ENCODE measurements around the gene PPP1R14D.

Gene PPP1R14D

DNA sequence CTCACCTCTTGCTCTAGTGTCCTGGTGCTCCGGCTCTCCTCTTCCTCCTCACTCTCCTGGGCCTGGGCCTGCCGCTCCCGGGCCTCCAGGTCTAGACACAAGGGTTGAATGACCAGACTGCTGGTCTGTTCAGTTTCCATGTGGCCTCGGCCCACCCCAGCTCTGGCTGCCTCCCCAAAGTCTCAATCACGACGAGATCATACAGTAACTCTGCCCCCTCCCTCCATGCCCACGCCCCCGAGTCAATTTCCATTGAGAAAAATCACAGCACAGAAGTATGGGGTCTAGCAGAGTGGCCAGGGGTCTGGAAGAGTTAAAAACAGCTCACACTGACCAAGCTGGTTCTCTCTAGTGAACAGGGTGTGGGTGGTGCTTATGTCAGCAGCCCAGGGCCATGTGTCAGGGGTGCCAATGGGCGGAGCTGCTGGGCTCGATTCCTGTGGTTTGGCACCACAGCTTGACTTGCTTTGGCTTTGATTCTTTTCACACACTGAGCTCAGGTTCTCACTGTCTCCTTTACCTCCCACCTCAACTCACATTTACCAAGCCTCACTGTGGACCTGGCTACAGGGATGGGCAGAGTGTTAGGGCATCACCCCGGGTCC, 51.9 kb downstream of the PPP1R14D start:
- DNase-seq: no peak

DNA sequence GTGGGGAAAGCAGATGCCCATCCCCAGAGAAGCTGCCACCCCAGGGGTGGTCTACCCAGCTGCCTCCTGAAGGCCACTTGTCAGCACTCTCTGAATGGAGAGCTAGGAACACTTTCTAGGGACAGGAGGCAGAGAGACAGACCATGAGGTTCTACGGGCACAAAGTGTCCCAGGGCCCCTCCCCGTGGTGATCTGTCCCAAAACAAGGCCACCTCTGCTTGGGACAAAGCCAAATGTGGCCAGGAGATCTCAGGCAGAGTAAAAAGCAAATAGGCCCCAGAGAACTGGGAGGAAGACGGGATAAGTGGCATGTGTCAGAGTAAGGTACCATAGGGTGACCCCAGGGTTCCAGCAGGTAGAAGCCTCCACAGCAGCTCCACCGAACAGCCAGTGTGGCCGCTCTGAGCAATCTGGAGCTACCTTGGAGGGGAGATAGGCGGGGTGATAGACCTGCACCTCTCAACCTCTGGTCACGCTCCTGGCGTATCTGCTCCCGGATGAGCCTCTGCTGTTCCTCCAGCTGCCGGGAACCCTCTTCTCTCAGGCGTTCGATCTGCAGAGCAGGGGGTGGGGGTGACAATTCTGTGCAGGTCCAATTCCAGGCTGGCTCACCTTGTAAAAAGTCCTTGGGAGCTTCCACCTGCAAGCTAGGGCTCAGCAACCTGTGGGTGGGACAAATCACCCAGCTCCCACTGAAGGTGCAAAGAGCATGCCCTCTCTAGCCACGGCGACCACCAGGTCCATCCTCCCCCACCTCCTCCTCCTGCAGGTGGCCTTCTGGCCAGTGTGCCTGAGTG, 52.6 kb downstream of the PPP1R14D start:
- no peak for DNase-seq

DNA sequence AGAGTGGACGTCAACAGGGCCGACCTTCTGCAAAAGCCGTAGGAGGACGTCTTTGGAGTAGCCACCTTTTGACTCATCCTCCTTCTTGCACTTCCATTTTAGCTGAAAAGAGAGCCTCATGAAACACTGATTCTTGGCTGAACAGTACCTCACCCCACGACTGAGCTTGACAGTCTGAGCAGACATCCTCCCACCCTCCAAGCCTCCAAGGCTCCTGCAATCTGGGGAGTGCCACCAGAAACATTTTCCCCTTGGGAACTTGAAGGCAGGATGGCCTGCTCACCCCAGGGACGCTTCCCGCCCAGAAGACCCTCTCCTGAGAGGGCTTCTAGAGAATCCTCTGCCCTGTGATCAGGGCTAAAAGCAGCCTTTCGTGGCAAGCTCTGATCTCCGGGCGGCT, 53.5 kb downstream of the PPP1R14D start:
- no peak for DNase-seq

DNA sequence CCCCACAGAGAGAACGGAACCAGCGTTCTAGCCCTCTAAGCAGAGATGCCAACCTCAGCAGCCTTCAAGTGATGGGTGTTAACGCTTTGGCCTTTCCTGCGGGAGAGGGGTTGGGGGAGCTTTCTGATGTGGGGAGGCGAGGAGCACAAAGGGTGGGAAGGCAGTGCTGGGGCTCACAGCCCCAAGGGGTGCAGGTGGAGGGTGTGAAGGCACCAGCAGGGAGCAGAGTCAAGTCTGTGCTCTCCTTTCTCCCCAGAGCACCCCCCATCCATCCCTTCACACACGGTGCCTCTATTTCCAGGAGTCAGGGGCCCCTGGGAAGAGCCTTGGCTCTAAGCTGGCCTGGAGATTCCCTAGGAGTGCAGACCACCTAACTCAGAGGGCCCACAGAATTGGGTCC, 54.6 kb downstream of the PPP1R14D start:
- no peak for DNase-seq

DNA sequence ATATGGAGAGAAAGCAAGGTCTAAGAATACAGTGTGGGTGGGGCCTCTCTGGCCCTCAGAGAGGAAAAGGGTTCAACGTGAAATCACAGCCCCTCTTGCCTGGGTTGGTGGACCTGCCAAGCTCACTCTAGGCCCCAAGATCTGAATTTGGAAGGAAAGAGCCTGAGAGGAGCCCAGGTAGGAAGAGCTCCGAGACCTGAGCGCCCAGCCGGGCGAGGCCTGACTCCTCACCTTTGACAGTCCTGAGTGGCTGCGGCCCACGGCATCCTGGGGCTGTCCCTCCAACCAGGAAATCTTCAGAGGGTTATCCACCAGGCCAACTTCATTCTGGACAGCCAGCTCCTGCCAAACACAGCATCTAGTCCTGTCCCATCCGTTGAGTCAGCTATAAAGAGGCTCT, 55.0 kb downstream of the PPP1R14D start:
- DNase-seq: no peak

DNA sequence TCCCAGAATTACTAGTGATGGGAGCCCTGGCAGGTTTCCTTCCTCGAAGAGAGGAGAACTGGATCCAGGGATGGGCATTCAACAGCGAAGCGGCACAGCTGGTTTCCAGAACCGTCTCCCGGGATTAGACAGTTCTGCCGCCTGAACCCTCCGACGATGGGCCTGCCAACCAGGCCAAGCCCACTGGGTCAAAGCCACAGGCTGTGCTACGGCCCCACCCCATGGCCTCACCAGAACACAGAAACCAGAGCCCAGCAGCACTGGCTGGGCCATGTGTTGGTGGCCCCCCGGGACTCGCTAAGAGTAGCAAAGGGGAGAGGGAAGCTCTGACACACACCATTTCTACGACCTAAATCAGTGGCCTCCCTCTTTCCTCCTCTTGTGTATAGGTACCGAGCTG, 56.5 kb downstream of the PPP1R14D start:
- DNase-seq: no peak

DNA sequence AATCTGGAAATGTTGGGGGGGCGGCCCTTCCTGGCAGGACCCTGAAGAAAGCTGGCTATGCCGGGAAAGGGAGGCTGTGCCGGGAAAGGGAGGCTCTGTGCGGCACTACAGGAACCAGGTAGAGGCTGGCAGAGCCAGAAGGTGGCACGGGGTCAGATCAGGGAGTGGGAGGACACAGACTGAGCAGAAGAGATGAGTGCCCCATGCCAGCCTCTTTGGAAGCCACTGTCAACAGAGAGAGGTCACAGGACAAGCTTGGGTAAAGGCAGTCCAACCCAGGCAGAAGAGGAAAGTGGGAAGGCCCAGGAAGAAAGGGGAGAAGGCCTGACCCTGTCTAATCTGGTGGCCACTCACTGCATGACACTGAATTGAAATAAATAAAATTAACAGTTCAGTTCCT, 57.3 kb downstream of the PPP1R14D start:
- DNase-seq: no peak

DNA sequence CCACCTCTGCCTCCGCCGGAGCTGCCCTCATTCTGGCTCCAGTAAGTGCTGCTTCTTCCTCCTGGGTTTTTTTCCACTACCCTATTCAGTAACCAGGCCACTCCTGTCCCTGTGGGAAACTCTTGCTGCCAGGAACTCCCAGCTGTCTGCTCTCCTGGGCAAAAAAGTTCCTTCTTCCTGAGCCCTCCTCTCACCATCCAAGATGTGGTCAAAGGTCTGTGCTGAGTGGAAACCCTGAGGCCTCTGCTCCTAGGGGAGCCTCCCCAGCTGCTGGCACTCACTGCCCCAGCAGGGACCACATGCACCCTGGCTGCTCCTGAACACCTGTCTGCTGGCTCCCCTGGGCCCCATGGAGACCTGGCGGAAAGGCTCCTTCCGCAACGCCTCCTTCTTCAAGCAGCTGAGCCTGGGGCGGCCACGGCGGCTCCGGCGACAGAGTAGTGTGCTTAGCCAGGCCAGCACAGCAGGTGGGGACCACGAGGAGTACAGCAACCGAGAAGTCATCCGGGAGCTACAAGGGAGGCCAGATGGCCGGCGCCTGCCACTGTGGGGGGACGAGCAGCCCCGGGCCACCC, 58.3 kb downstream of the PPP1R14D start:
- peak; percentile 43 for DNase-seq

DNA sequence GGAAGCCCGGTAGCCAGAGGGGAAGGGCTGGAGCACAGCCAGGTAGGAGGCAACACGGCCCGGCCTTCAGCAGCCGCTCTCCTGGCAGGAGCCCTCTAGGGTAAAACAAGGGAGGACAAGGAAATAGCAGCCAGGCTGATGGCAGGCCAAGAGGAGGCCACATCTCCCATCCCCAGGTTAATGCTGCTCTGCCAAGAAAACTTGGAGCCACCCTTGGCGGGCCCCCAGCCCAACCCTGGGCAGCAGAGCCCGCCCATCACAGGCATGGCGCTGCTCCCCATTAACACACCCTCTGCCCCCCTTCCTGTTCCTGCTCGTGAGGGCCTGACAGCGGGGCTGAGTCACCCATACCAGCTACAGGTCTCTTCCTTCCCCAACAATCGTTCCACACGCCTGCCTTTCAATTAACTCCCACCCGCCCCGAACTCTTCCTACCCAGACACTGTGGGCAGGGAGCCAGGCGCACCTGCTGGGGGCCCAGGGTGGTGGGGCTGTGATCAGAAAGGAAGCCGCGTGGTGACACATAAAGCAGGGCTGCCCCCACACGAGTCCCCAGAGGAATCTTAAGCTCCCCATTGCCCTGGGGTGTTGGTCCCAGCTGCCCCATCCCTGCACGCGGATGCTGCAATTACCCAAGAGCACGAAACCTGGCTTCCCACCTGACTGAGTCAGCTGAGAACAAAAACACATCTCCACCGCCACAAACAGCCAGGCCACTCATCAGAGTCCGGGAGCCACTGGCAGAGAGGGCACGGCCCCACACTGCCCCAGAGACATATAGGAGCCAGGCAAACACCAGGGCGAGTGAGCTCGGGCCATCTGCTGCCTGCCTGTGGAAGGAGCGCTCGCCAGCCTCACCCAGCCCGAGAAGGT, 59.0 kb downstream of the PPP1R14D start, which contains the start of gene C15orf62:
C15orf62 (plus strand) TSS at position 707 of the 873 bp plus-strand sequence. CDS start 516 bp downstream, outside the sequence.
- peak; percentile 73 for DNase-seq

DNA sequence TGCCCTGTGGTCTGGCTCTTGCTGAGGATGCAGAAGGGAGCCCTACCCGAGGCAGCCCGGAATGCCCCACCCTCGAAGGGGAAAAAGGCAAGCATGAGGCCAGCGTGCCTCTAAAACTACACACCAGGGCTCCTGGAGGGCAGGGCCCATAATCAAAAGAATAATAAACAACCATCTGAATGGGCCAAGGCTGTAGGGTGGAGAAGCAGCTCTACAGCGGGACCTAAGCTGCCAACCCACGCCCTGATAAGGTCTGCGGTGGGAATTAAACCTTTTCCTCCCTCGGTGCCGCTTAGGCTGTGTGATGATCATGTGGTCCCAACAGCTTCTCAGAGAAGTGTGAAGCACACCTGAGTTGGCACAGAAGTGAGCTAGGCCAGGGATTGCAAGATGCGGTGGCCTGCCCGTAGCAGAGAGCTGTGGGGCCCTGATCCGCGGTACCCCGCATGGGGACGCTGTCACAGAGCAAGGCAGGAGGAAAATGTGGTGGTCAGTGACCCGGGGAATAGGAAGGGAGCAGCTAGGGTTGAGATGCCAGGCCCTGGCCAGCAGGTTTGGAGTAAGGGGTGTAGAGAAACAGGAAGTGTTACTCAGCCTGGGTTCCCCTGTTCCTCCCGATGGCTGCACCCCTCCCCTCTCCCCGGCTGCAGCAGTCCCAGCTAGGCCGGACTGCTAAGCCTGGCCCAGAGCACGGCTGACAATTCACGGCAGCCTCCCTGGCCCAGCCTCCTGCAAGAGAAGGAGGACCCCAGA, 59.8 kb downstream of the PPP1R14D start:
- no peak for DNase-seq

DNA sequence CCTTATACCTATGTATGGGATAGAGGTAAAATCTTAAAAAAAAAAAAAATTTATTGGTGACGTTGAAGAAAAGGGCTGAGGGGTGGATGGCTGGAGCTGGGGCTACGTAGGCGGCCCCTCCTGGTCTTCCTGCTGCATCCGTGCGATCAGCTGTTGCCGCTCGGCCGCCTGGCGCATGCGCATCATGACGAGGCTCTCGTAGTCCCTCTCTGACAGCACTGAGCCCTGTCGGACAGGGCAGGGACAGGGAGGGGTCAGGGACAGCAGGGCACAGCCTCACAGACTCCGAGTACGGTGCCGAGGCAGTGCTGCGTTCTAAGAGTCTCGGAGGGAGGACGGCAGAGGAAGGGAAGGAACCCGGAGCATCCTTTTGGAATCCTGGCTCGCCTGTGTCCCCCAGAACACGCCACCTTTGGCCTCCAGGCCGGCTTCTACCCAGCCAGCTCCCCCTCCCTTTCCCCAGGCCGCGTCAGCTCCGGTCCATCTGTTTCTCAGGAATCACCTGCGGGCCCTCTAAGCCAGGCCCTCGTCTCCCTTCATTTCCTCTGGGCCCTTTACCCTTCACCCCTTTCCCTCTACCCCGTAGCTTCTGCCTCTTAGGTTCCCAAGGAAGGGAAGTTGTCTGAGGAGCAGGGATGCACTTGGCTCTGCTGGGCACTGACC, 60.5 kb downstream of the PPP1R14D start:
- DNase-seq: no peak

DNA sequence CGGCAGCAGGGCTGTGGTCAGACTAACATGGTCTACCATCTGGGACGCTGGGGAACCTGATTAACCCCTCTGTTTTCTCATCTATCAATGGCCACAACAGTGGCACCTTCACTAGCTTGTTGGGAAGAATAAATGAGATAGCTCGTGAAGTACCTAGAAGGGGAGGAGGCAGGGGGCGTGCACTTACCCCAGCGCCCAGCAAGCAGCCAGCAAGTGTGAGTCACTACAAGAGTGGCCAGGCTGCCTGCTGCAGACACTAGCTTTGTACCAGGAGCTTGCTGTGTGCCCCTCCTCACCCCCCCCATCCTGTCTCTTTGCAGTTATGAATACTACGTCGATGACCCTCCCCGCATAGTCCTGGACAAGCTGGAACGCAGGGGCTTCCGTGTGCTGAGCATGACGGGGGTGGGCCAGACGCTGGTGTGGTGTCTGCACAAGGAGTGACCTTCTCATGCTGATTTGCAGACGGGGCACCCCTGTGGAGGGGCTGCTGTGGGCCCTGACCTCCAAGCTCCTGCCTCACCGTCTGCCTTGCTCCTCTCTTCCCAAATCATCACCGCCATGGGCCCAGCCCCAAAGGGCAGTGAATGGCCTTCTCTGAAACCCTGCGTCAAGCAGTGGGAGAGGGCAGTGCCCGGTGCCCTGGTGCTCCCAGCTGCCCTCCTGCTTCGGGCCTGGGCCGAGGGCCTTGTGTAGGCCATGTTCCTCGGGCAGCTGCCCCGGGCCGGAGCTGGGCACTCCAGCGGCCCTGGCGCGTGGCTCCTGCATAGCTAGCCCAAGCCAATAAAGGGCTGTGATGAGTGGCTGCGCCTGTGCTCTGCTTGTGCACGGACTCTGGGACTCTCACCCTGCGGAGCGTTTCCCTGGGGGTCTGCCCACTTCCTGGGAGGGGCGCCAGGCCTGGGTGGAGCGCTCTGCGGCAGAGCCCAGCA, 61.3 kb downstream of the PPP1R14D start:
- DNase-seq: no peak

DNA sequence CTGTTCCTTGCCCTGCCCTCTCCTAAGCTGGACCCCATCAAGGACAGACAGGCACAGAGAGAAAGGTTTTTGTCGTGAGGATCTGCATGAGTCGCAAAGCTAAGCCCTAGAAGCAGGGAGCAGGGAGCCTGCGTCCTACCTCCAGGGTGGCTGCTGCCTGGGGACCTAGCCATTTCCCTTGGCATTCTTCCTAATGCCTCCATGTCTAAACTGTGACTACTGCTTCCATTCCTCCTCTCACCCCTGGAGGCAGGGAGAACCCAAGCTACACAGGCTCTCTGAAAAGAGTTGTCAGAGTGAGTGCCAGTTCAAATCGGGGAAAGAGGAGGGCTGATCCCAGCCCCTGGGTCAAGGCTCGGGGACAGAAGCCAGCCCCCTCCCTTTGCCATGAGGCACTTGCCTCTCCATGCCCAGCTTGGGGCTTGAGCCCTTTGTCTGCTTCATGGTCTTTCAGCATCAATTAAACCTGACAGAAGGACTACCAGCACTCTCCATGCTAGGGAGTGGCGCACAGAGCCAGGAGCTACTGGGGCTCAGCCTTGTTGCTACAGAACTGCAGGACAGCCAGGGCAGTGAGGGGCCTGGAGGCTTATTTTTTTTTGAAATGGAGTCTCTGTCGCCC, 62.2 kb downstream of the PPP1R14D start:
- no peak for DNase-seq

Measured in DMS79 treated with DMSO at 0.1 percent for 48 hours (cell line).